Measurements from ENCODE around the gene KCNQ1. TPM values are rescaled to one million over a fixed set of nuclear protein-coding genes. Genes with fewer than 3 reads are reported as not detected.

The KCNQ1 gene
- total and polyA plus RNA-seq, 2 donors (not counting 1 experiment from before 2014, with no cell fraction given), result not detected

DNA sequence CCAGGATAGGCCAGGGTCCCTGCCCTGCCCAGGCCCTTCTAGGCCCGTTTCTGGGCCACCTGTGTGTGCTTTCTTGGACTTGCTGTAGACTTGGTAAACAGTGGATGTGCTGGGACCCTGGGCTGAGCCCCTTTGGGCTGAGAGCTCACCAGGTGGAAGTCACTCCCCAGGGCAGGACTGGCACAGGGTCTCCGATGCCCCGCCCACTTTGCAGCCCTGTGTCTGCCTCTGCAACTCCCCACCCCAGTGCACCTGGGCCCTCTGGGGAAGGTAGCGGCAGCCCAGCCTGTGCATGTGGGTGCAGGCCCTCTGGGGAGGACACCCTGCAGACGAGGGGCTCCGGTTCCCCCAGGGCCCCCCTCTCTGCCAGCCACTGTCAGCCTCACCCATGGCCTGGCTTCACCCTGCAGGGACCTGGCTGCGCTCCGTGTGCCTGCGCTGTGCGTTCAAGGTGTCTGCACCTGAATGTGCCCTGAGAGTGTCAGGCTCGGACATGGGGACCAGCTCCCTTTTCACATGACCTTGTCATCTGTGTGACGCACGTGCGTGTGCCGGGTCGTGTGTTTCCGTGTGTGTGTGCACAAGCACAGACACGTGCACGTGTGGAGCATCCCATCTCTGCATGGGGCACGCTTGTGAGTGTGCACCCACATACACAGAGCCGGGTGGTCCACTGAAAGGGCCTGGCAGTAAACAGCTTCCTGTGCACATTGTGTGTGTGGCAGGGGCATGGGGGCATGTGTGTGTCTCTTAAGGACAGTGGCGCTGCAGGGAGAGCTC lies 136.5 kb downstream of the KCNQ1 start:
- no peak for TF ChIP-seq EZH2 (IDR thresholded peaks at IDR 0.05; ENCODE audit: low read length, missing control alignments)
- TF ChIP-seq, protein P1, sequence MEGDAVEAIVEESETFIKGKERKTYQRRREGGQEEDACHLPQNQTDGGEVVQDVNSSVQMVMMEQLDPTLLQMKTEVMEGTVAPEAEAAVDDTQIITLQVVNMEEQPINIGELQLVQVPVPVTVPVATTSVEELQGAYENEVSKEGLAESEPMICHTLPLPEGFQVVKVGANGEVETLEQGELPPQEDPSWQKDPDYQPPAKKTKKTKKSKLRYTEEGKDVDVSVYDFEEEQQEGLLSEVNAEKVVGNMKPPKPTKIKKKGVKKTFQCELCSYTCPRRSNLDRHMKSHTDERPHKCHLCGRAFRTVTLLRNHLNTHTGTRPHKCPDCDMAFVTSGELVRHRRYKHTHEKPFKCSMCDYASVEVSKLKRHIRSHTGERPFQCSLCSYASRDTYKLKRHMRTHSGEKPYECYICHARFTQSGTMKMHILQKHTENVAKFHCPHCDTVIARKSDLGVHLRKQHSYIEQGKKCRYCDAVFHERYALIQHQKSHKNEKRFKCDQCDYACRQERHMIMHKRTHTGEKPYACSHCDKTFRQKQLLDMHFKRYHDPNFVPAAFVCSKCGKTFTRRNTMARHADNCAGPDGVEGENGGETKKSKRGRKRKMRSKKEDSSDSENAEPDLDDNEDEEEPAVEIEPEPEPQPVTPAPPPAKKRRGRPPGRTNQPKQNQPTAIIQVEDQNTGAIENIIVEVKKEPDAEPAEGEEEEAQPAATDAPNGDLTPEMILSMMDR (conservative IDR thresholded peaks at IDR 0.05 in 1 of 2, IDR thresholded peaks at IDR 0.05 in 1 of 2; ENCODE audit: low read depth in 1 of 2, low read length in 2 of 2), result no peak
- Histone ChIP-seq H3K27ac (ENCODE audit: insufficient read depth, low read length) (no peak overlapping the region), H3K4me3 (replicated peaks in 1 of 4; ENCODE audit: control extremely low read depth in 1 of 4, insufficient read depth in 1 of 4, low read depth in 3 of 4, low read length in 4 of 4) (no peak overlapping the region), H3K27me3 (ENCODE audit: control insufficient read depth, insufficient read depth, low read length) (no peaks in the 10 kb centered on the region), H3K9me3 (ENCODE audit: control insufficient read depth, insufficient read depth, low read depth, low read length) (no peaks in the 10 kb centered on the region), H4K20me1 (ENCODE audit: control insufficient read depth, extremely low read depth, insufficient read depth, low read length) (no peaks in the 10 kb centered on the region), H2AFZ (ENCODE audit: low read length) (no peak overlapping the region), H3K9ac (ENCODE audit: insufficient read depth, low read length) (no peak overlapping the region), H3K79me2 (ENCODE audit: control insufficient read depth, insufficient read depth, low read length) (no peaks in the 10 kb centered on the region), H3K4me1 (ENCODE audit: control insufficient read depth, extremely low read depth, insufficient read depth, low read length) (no peaks in the 10 kb centered on the region), H3K36me3 (ENCODE audit: control insufficient read depth, insufficient read depth, low read length) (no peaks in the 10 kb centered on the region), H3K4me2 (ENCODE audit: extremely low read depth, insufficient read depth, low read length) (no peak overlapping the region)
- DNase-seq (ENCODE audit: low read depth in 2 of 2), result no peak

DNA sequence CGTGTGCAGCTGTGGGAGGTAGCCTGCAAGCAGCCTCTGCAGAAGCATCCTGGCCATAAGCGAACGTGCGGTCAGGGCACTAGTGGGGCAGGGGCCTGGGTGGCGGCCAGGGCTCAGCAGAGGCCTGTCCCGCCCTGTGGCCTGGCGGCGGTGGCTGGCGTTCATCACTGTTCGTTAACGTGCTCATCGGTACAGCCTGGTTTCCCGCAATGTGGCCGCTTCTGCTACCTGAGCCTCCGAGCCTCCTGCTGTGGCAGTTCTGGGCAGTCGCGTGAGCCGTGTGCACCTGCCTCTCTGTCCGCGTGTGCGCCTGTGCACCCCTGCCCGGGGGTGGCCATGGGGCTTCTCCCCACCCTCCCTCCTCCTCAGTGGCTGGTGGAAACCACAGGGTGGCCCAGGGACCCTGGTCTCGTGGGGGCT lies 137.1 kb downstream of the KCNQ1 start:
- H3K4me1 ChIP-seq (ENCODE audit: control insufficient read depth, extremely low read depth, insufficient read depth, low read length), result no peaks in the 10 kb centered on the region
- H2AFZ ChIP-seq (ENCODE audit: low read length), result no peak overlapping the region
- no peak for DNase-seq (ENCODE audit: low read depth in 2 of 2)
- H3K4me2 ChIP-seq (ENCODE audit: extremely low read depth, insufficient read depth, low read length), result no peak overlapping the region
- H3K4me3 ChIP-seq (replicated peaks in 1 of 4; ENCODE audit: control extremely low read depth in 1 of 4, insufficient read depth in 1 of 4, low read depth in 3 of 4, low read length in 4 of 4), result no peak overlapping the region
- no peak overlapping the region for H3K9ac ChIP-seq (ENCODE audit: insufficient read depth, low read length)
- TF ChIP-seq EZH2 (IDR thresholded peaks at IDR 0.05; ENCODE audit: low read length, missing control alignments), result no peak
- TF ChIP-seq, protein P1 (conservative IDR thresholded peaks at IDR 0.05 in 1 of 2, IDR thresholded peaks at IDR 0.05 in 1 of 2; ENCODE audit: low read depth in 1 of 2, low read length in 2 of 2), result no peak
- no peaks in the 10 kb centered on the region for H3K27me3 ChIP-seq (ENCODE audit: control insufficient read depth, insufficient read depth, low read length)
- no peaks in the 10 kb centered on the region for H3K9me3 ChIP-seq (ENCODE audit: control insufficient read depth, insufficient read depth, low read depth, low read length)
- no peaks in the 10 kb centered on the region for H3K36me3 ChIP-seq (ENCODE audit: control insufficient read depth, insufficient read depth, low read length)
- no peaks in the 10 kb centered on the region for H3K79me2 ChIP-seq (ENCODE audit: control insufficient read depth, insufficient read depth, low read length)
- H4K20me1 ChIP-seq (ENCODE audit: control insufficient read depth, extremely low read depth, insufficient read depth, low read length), result no peaks in the 10 kb centered on the region
- H3K27ac ChIP-seq (ENCODE audit: insufficient read depth, low read length), result no peak overlapping the region

DNA sequence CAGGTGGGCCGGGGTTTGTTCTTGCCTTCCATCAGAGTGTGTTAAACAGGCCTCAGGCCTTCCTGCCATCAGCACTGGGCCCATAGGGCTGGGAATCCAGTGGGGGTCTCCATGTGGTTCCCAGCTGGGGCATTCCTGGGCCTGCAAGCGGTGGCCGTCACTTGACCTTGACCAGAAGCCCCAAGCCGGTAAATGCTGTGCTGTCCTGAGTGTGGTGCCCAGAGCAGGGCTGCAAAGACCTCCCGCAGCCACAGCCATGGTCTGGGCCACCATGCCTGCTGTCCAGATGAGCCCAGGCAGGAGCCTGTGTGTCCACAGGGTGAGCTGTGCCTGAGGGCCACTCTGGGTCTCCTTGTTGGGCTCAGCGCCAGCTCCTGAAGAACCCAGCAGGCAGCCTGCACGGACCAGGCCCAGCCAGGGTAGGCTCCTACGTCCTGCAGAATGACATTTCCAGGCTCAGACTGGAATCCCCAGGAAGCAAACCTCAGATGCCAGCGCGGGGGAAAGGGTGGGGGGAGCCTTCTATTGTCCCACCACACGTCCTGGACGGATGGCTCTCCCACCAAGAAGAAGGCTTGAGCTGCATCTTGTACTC lies 137.6 kb downstream of the KCNQ1 start:
- H3K27ac ChIP-seq (ENCODE audit: insufficient read depth, low read length), result no peak overlapping the region
- no peak overlapping the region for H3K9ac ChIP-seq (ENCODE audit: insufficient read depth, low read length)
- H3K79me2 ChIP-seq (ENCODE audit: control insufficient read depth, insufficient read depth, low read length), result no peaks in the 10 kb centered on the region
- TF ChIP-seq, protein P1 (conservative IDR thresholded peaks at IDR 0.05 in 1 of 2, IDR thresholded peaks at IDR 0.05 in 1 of 2; ENCODE audit: low read depth in 1 of 2, low read length in 2 of 2), result no peak
- no peak for TF ChIP-seq EZH2 (IDR thresholded peaks at IDR 0.05; ENCODE audit: low read length, missing control alignments)
- H3K9me3 ChIP-seq (ENCODE audit: control insufficient read depth, insufficient read depth, low read depth, low read length), result no peaks in the 10 kb centered on the region
- no peak for DNase-seq (ENCODE audit: low read depth in 2 of 2)
- H4K20me1 ChIP-seq (ENCODE audit: control insufficient read depth, extremely low read depth, insufficient read depth, low read length), result no peaks in the 10 kb centered on the region
- H3K4me3 ChIP-seq (replicated peaks in 1 of 4; ENCODE audit: control extremely low read depth in 1 of 4, insufficient read depth in 1 of 4, low read depth in 3 of 4, low read length in 4 of 4), result no peak overlapping the region
- no peaks in the 10 kb centered on the region for H3K4me1 ChIP-seq (ENCODE audit: control insufficient read depth, extremely low read depth, insufficient read depth, low read length)
- H2AFZ ChIP-seq (ENCODE audit: low read length), result no peak overlapping the region
- no peaks in the 10 kb centered on the region for H3K36me3 ChIP-seq (ENCODE audit: control insufficient read depth, insufficient read depth, low read length)
- no peak overlapping the region for H3K4me2 ChIP-seq (ENCODE audit: extremely low read depth, insufficient read depth, low read length)
- no peaks in the 10 kb centered on the region for H3K27me3 ChIP-seq (ENCODE audit: control insufficient read depth, insufficient read depth, low read length)

Measured in fibroblast of lung (primary cell).